CD4-positive, alpha-beta T cell treated with Interleukin-1 beta for 1 hour (primary cell): ENCODE results near the gene CCNDBP1.
"Not testable (repeated sequence)": the region's sequence is repeated elsewhere in the genome, so short reads cannot be mapped to it uniquely, and the experiment has no call there.

Source experiments
- DNase-seq, 2 donors: peaks; one replicate each; pipeline ENCODE4 v3.0.0-alpha.2; 2020 to 2022

Gene CCNDBP1

GRCh38 chr15:43185157-43186002, at the start of gene CCNDBP1:
Gene CCNDBP1, plus strand, starts transcription at chr15:43185403. Its CDS starts 96 bp downstream, at chr15:43185499.
- DNase-seq = peak; percentile 92 to 93

GRCh38 chr15:43143203-43143941, 41.8 kb upstream of the CCNDBP1 start:
- no peak for DNase-seq

- no peak for DNase-seq
These were observed 40.7 kb upstream of the CCNDBP1 start for GRCh38 chr15:43144512-43144911.

- DNase-seq = no peak
These were observed 39.0 kb upstream of the CCNDBP1 start for GRCh38 chr15:43146184-43146583.

GRCh38 chr15:43150191-43150929, 34.8 kb upstream of the CCNDBP1 start:
- no peak for DNase-seq

GRCh38 chr15:43151688-43152087, 33.5 kb upstream of the CCNDBP1 start:
- peak in 1 of 2 donors; percentile 53 for DNase-seq

- no peak for DNase-seq
These were observed 31.9 kb upstream of the CCNDBP1 start for GRCh38 chr15:43153269-43153668.

GRCh38 chr15:43165801-43166325, 19.3 kb upstream of the CCNDBP1 start:
- DNase-seq = no peak

GRCh38 chr15:43167261-43167660, 17.9 kb upstream of the CCNDBP1 start:
- DNase-seq = not testable (repeated sequence)

GRCh38 chr15:43168192-43169107, 16.8 kb upstream of the CCNDBP1 start:
- DNase-seq = no peak

GRCh38 chr15:43169888-43170287, 15.3 kb upstream of the CCNDBP1 start:
- no peak for DNase-seq

GRCh38 chr15:43175656-43176309, 9.4 kb upstream of the CCNDBP1 start:
- not testable (repeated sequence) for DNase-seq

GRCh38 chr15:43177147-43177546, 8.1 kb upstream of the CCNDBP1 start:
- DNase-seq = not testable (repeated sequence)

- no peak for DNase-seq
These were observed 1.9 kb upstream of the CCNDBP1 start for GRCh38 chr15:43183270-43183669.

- DNase-seq = no peak
These were observed 637 bp upstream of the CCNDBP1 start for GRCh38 chr15:43184407-43185124.

GRCh38 chr15:43186003-43186353, 775 bp downstream of the CCNDBP1 start:
- DNase-seq = no peak

GRCh38 chr15:43187544-43188155, 2.4 kb downstream of the CCNDBP1 start:
- DNase-seq = peak in 1 of 2 donors; percentile 62

GRCh38 chr15:43189296-43189695, 4.1 kb downstream of the CCNDBP1 start:
- DNase-seq = no peak

- no peak for DNase-seq
These were observed 5.0 kb downstream of the CCNDBP1 start for GRCh38 chr15:43190178-43190577.

- no peak for DNase-seq
These were observed 8.5 kb downstream of the CCNDBP1 start for GRCh38 chr15:43193710-43194109.
